BLaER1 treated with 17β-estradiol and CSF1 and Interleukin-3, amounts not matched to agents 10 nM and 100 nM (cell line): ENCODE results near the gene SOST.

Experiments used
- H3K27ac ChIP-seq, 11 experiments: shearing (Covaris generic); formaldehyde crosslinking; 2 replicates each; pipeline ENCODE4 v1.8.1; 2022
- H3K27me3 ChIP-seq, 11 experiments: shearing (Covaris generic); formaldehyde crosslinking; 2 replicates each; pipeline ENCODE4 v1.8.1; 2022
- H3K36me3 ChIP-seq, 11 experiments: shearing (Covaris generic); formaldehyde crosslinking; 2 replicates each; pipeline ENCODE4 v1.8.1; 2022
- H3K4me1 ChIP-seq, 10 experiments: shearing (Covaris generic); formaldehyde crosslinking; 2 replicates each; pipeline ENCODE4 v1.8.1; 2022
- H3K4me2 ChIP-seq, 11 experiments: shearing (Covaris generic); formaldehyde crosslinking; 2 replicates each; pipeline ENCODE4 v1.8.1; 2022
- H3K4me3 ChIP-seq, 10 experiments: shearing (Covaris generic); formaldehyde crosslinking; 2 replicates each; pipeline ENCODE4 v1.8.1; 2022
- H3K9ac ChIP-seq, 11 experiments: shearing (Covaris generic); formaldehyde crosslinking; 2 replicates each; pipeline ENCODE4 v1.8.1; 2022
- H3K9me3 ChIP-seq, 11 experiments: shearing (Covaris generic); formaldehyde crosslinking; replicated peaks in 1 of 11; 2 replicates each; pipeline ENCODE4 v1.8.1; 2022
- H4K20me1 ChIP-seq, 11 experiments: shearing (Covaris generic); formaldehyde crosslinking; 2 replicates each; pipeline ENCODE4 v1.8.1; 2022
- Cebpa-rat ChIP-seq, 11 experiments: shearing (Covaris generic); IDR thresholded peaks; 2 replicates each; pipeline ENCODE4 v1.8.1; 2022

Gene SOST

GRCh38 chr17:43732958-43733357 lies 25.6 kb downstream of the SOST start:
- H3K9me3 ChIP-seq: peaks cover 7 to 18% (median 12%) of the 10 kb centered on the region in 11 experiments; a peak in 15 of 22 replicates
- no peaks in the 10 kb centered on the region for H3K36me3 ChIP-seq
- no peak overlapping the region for H3K4me2 ChIP-seq
- no peak for TF ChIP-seq Cebpa-rat (IDR thresholded peaks at IDR 0.05)
- H3K4me1 ChIP-seq: peaks cover 0 to 6% (median 0%) of the 10 kb centered on the region in 10 experiments; a peak in 1 of 20 replicates
- no peaks in the 10 kb centered on the region for H3K27me3 ChIP-seq
- no peak overlapping the region for H3K27ac ChIP-seq
- no peak overlapping the region for H3K9ac ChIP-seq
- H3K4me3 ChIP-seq: no peak overlapping the region
- no peaks in the 10 kb centered on the region for H4K20me1 ChIP-seq

- no peak for TF ChIP-seq Cebpa-rat (IDR thresholded peaks at IDR 0.05)
- Histone ChIP-seq H3K27ac (no peak overlapping the region), H3K9ac (no peak overlapping the region)
Measured at GRCh38 chr17:43728081-43728480, 30.5 kb downstream of the SOST start.

GRCh38 chr17:43723697-43724359 lies 34.8 kb downstream of the SOST start:
- Histone ChIP-seq H3K9ac (no peak overlapping the region), H3K27ac (no peak overlapping the region), H4K20me1 (no peaks in the 10 kb centered on the region), H3K36me3 (no peaks in the 10 kb centered on the region), H3K9me3 (no peaks in the 10 kb centered on the region; a peak in 2 of 22 replicates), H3K4me3 (no peak overlapping the region), H3K4me2 (peak overlapping the region in 7 of 11 experiments; percentile 9 to 37 (median 25); a peak in 6 of 22 replicates), H3K27me3 (peaks cover 0 to 14% (median 0%) of the 10 kb centered on the region in 11 experiments; a peak in 4 of 22 replicates), H3K4me1 (peaks cover 25 to 50% (median 41%) of the 10 kb centered on the region in 10 experiments)
- TF ChIP-seq Cebpa-rat (IDR thresholded peaks at IDR 0.05): no peak

More at GRCh38 chr17:43728081-43728480, 30.5 kb downstream of the SOST start:
- H3K27me3 ChIP-seq: no peaks in the 10 kb centered on the region
- peaks cover 9 to 22% (median 18%) of the 10 kb centered on the region in 10 experiments for H3K4me1 ChIP-seq
- no peak overlapping the region for H3K4me2 ChIP-seq
- H4K20me1 ChIP-seq: no peaks in the 10 kb centered on the region
- H3K36me3 ChIP-seq: no peaks in the 10 kb centered on the region
- no peak overlapping the region for H3K4me3 ChIP-seq
- peaks cover 2 to 11% (median 5%) of the 10 kb centered on the region in 11 experiments; a peak in 15 of 22 replicates for H3K9me3 ChIP-seq

- Histone ChIP-seq H3K36me3 (no peaks in the 10 kb centered on the region), H4K20me1 (no peaks in the 10 kb centered on the region), H3K9ac (no peak overlapping the region), H3K4me2 (no peak overlapping the region), H3K9me3 (no peaks in the 10 kb centered on the region; a peak in 2 of 22 replicates), H3K27ac (no peak overlapping the region), H3K4me3 (no peak overlapping the region), H3K27me3 (peaks cover 0 to 14% (median 2%) of the 10 kb centered on the region in 11 experiments; a peak in 6 of 22 replicates), H3K4me1 (peaks cover 25 to 54% (median 43%) of the 10 kb centered on the region in 10 experiments)
- no peak for TF ChIP-seq Cebpa-rat (IDR thresholded peaks at IDR 0.05)
Measured at GRCh38 chr17:43722870-43723665, 35.5 kb downstream of the SOST start.

- Histone ChIP-seq H3K36me3 (no peaks in the 10 kb centered on the region), H3K9me3 (no peaks in the 10 kb centered on the region; a peak in 2 of 22 replicates), H3K27me3 (peaks cover 0 to 14% (median 4%) of the 10 kb centered on the region in 11 experiments; a peak in 6 of 22 replicates), H4K20me1 (no peaks in the 10 kb centered on the region), H3K4me1 (peaks cover 25 to 54% (median 46%) of the 10 kb centered on the region in 10 experiments), H3K9ac (no peak overlapping the region), H3K4me3 (no peak overlapping the region), H3K27ac (no peak overlapping the region; a peak in 1 of 22 replicates), H3K4me2 (no peak overlapping the region)
- no peak for TF ChIP-seq Cebpa-rat (IDR thresholded peaks at IDR 0.05)
Measured at GRCh38 chr17:43722269-43722619, 36.3 kb downstream of the SOST start.

- Histone ChIP-seq H3K4me3 (peak overlapping the region in 4 of 10 experiments; percentile 55 to 78 (median 66); a peak in 6 of 20 replicates), H4K20me1 (no peaks in the 10 kb centered on the region), H3K9me3 (no peaks in the 10 kb centered on the region; a peak in 2 of 22 replicates), H3K27ac (peak overlapping the region in 4 of 11 experiments; percentile 89 to 91 (median 90); a peak in 2 of 22 replicates), H3K4me1 (peaks cover 22 to 51% (median 43%) of the 10 kb centered on the region in 10 experiments), H3K4me2 (peak overlapping the region; percentile 86 to 98 (median 94); a peak in 21 of 22 replicates), H3K9ac (0 out of 22 replicates have a peak overlapping the region, but pooled peaks of 1 of the 11 experiments have one; percentile 90), H3K36me3 (no peaks in the 10 kb centered on the region), H3K27me3 (peaks cover 0 to 14% (median 4%) of the 10 kb centered on the region in 11 experiments; a peak in 7 of 22 replicates)
- TF ChIP-seq Cebpa-rat (IDR thresholded peaks at IDR 0.05): no peak
Measured at GRCh38 chr17:43721537-43722268, 36.9 kb downstream of the SOST start.

- no peaks in the 10 kb centered on the region for H4K20me1 ChIP-seq
Measured at GRCh38 chr17:43720311-43721060, 38.1 kb downstream of the SOST start.

GRCh38 chr17:43719578-43719977 lies 39.0 kb downstream of the SOST start:
- Histone ChIP-seq H3K36me3 (no peaks in the 10 kb centered on the region), H3K27ac (peak overlapping the region in 9 of 11 experiments; percentile 68 to 91 (median 89); a peak in 14 of 22 replicates), H3K4me2 (peak overlapping the region; percentile 86 to 98 (median 94)), H3K27me3 (peaks cover 5 to 29% (median 14%) of the 10 kb centered on the region in 11 experiments; a peak in 21 of 22 replicates), H3K9ac (peak overlapping the region in 3 of 11 experiments; percentile 84 to 88 (median 84); a peak in 4 of 22 replicates), H3K4me1 (peaks cover 12 to 47% (median 35%) of the 10 kb centered on the region in 10 experiments), H3K9me3 (no peaks in the 10 kb centered on the region), H4K20me1 (peaks cover 0 to 6% (median 0%) of the 10 kb centered on the region in 11 experiments; a peak in 1 of 22 replicates), H3K4me3 (peak overlapping the region in 3 of 10 experiments; percentile 67 to 78 (median 69); a peak in 3 of 20 replicates)
- TF ChIP-seq Cebpa-rat (IDR thresholded peaks at IDR 0.05): no peak

More at GRCh38 chr17:43720311-43721060, 38.1 kb downstream of the SOST start:
- peak overlapping the region; percentile 55 to 78 (median 66) for H3K4me3 ChIP-seq
- TF ChIP-seq Cebpa-rat (IDR thresholded peaks at IDR 0.05): no peak
- peak overlapping the region; percentile 86 to 98 (median 94) for H3K4me2 ChIP-seq
- no peaks in the 10 kb centered on the region for H3K36me3 ChIP-seq
- peak overlapping the region; percentile 68 to 92 (median 89) for H3K27ac ChIP-seq
- H3K4me1 ChIP-seq: peaks cover 12 to 44% (median 33%) of the 10 kb centered on the region in 10 experiments
- peak overlapping the region; percentile 81 to 93 (median 84) for H3K9ac ChIP-seq
- no peaks in the 10 kb centered on the region; a peak in 1 of 22 replicates for H3K9me3 ChIP-seq
- peaks cover 0 to 20% (median 5%) of the 10 kb centered on the region in 11 experiments; a peak in 11 of 22 replicates for H3K27me3 ChIP-seq
